ENCODE measurements around the gene MUS81. TPM values are rescaled to one million over a fixed set of nuclear protein-coding genes. Genes with fewer than 3 reads are reported as not detected.

MUS81 gene
- total RNA-seq, 4 donors from 2014 or later, result 68.3 to 101 (median 78.9) TPM

DNA sequence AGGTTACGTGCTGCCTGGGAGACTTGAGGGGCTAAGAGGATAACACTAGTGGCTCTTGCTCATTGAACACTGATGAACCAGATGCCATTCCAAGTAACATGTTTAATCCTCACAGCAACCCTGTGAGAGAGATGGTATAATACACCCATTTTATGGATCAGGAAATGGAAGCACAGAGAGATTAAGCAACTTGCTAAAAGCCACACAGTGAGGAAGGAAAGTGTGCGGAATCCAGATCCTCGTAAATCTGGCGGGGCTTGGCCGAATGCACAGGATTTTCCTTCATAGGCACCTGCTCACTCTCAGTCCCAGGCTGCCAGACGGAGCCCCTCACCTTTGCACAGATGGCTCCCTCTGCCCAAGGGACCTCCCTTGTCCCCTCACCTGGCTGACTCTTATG, 47.6 kb downstream of the MUS81 start:
- H3K27me3 ChIP-seq, result no peaks in the 10 kb centered on the region
- H3K36me3 ChIP-seq, result no peaks in the 10 kb centered on the region
- H3K4me3 ChIP-seq, result no peak overlapping the region
- no peaks in the 10 kb centered on the region for H3K9me3 ChIP-seq
- no peak for TF ChIP-seq POLR2A (IDR thresholded peaks at IDR 0.05)
- TF ChIP-seq, protein P1, sequence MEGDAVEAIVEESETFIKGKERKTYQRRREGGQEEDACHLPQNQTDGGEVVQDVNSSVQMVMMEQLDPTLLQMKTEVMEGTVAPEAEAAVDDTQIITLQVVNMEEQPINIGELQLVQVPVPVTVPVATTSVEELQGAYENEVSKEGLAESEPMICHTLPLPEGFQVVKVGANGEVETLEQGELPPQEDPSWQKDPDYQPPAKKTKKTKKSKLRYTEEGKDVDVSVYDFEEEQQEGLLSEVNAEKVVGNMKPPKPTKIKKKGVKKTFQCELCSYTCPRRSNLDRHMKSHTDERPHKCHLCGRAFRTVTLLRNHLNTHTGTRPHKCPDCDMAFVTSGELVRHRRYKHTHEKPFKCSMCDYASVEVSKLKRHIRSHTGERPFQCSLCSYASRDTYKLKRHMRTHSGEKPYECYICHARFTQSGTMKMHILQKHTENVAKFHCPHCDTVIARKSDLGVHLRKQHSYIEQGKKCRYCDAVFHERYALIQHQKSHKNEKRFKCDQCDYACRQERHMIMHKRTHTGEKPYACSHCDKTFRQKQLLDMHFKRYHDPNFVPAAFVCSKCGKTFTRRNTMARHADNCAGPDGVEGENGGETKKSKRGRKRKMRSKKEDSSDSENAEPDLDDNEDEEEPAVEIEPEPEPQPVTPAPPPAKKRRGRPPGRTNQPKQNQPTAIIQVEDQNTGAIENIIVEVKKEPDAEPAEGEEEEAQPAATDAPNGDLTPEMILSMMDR (IDR thresholded peaks at IDR 0.05), result no peak
- no peak overlapping the region for H3K27ac ChIP-seq
- no peak for DNase-seq
- H3K4me1 ChIP-seq, result peaks cover 0 to 5% (median 0%) of the 10 kb centered on the region in 4 donors

DNA sequence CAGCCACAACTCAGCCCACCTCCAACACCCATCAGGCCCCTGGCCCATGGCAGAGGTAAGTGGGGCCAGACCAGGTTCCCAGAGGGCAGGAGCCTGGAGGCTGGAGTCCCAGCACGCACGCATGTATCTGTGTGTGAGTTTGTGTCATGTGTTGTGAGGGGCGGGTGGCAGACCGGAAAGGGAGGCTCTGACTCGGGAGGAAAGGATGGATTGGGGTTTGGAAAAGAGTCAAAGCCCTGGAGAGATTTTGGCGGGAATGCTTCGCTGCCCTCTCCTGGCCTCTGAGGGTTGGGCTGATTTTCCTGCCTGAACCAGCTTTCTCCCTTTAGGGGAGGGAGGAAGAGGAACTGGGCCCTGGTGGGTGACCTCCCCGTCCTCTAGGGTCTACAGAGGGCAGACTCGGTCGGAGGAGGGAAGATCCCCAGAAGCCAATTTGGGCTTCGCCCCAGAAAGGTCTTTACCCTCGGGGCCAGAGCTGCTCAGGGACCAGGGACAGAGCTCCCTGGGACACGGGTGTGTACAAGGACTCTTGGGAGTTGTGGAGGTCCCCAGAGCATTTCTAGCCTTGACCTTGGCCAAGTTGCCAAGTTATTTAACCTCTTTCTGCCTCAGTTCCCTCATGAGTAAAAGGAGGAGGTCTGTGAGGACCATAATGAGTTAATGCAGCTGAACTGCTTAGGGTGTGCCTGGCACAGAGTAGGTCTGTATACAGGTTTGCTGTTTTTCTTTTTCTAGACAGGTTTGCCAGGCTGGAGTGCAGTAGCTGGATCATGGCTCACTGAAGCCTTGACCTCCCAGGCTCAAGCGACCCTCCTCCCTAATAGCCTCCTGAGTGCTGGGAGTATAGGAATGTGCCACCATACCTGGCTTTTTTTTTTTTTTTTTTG, 51.7 kb downstream of the MUS81 start:
- TF ChIP-seq POLR2A (IDR thresholded peaks at IDR 0.05), result no peak
- TF ChIP-seq, protein P1 (IDR thresholded peaks at IDR 0.05), result peak in 2 of 6 experiments; percentile 24
- no peaks in the 10 kb centered on the region for H3K36me3 ChIP-seq
- H3K9me3 ChIP-seq, result no peaks in the 10 kb centered on the region
- no peaks in the 10 kb centered on the region for H3K27me3 ChIP-seq
- no peak for DNase-seq
- H3K27ac ChIP-seq, result peak overlapping the region in 1 of 4 donors; percentile 49
- H3K4me3 ChIP-seq, result no peak overlapping the region
- peaks cover 0 to 27% (median under 1%) of the 10 kb centered on the region in 4 donors for H3K4me1 ChIP-seq

DNA sequence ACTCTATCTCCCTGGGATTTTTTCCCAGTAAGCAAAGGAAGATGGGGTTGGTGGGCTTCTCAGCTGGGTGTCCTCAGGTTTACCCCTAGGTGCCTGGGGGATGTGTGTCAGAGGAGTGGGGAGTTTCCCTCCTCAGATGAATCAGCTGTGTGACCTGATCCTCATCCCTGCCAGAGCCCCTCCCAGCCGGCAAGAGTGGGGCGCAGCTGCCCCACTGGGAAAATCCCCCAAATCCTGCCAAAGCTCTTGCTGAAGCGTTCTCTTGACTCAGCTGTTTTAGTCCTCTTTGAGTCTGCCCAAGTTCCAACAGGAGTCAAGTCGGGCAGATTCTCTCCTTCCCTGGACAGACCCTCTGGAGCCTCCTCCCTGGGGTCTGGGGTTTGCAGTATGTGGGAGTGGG, 52.6 kb downstream of the MUS81 start:
- no peak for DNase-seq
- Histone ChIP-seq H3K4me3 (no peak overlapping the region), H3K9me3 (no peaks in the 10 kb centered on the region), H3K27me3 (no peaks in the 10 kb centered on the region), H3K36me3 (no peaks in the 10 kb centered on the region), H3K27ac (no peak overlapping the region), H3K4me1 (peaks cover 2 to 36% (median 9%) of the 10 kb centered on the region in 4 donors)
- TF ChIP-seq, protein P1 (IDR thresholded peaks at IDR 0.05), result no peak
- TF ChIP-seq POLR2A (IDR thresholded peaks at IDR 0.05), result no peak

DNA sequence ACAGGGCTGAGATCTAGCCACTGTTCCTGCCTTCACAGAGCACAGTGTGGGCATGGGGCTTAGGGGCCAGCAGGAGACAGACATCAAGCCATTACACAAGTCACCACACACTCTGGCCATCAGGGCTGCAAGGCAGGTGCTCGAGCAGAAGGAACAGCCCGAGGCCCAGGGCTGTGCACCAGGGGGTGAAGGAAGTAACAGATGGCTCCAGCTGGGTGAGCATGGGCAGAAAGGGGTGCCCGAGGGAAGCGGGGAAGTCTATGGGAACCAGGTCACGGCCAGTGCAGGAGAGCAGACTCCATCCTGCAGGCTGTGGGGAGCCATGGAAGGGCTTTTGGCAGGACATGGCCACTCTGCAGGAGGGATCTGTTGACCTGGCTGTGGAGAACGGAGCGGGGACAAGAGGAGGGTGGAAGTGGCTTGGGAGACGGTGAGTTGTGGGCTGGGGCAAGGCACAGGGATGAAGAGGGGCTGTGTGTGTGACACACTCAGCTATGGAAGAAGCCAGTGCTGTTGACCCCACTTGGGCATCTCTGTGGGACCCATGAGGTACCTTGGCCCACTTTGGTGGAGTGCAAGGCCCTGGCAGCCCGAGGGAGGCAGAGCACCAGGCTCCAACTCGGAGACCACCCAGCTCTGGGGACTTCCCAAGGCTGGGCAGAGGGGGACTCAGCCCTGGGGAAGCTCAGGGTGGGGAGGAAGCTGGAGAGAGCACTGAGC, 55.0 kb downstream of the MUS81 start:
- DNase-seq, result no peak
- TF ChIP-seq POLR2A (IDR thresholded peaks at IDR 0.05), result no peak
- TF ChIP-seq, protein P1 (IDR thresholded peaks at IDR 0.05), result no peak
- H3K27ac ChIP-seq, result peak overlapping the region; percentile 60 to 81 (median 70)
- no peaks in the 10 kb centered on the region for H3K36me3 ChIP-seq
- no peak overlapping the region for H3K4me3 ChIP-seq
- no peaks in the 10 kb centered on the region for H3K27me3 ChIP-seq
- no peaks in the 10 kb centered on the region for H3K9me3 ChIP-seq
- H3K4me1 ChIP-seq, result peaks cover 2 to 43% (median 16%) of the 10 kb centered on the region in 4 donors

DNA sequence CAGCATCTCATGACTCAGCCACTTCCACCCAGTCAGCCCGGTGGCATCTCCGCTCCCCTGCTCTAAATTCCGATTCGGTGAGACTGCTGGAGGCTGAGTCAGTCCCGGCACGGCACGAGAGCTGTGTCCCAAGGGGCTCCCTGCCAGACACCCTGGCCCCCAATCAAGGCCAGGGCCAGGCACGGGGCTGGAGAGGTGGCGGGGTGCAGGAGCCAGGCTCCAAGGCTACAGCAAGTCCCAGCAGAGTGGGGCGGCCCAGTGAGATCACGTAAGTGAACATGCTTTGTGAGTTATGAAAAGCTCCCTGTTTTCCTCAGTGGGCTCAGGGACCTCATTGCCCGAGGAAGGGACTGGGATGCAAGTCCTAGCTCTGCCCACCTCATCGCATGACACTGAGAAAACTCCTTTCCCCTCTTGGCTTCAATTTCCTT, 55.6 kb downstream of the MUS81 start:
- H3K4me1 ChIP-seq, result peaks cover 2 to 49% (median 21%) of the 10 kb centered on the region in 4 donors
- no peaks in the 10 kb centered on the region for H3K9me3 ChIP-seq
- H3K4me3 ChIP-seq, result no peak overlapping the region
- H3K36me3 ChIP-seq, result no peaks in the 10 kb centered on the region
- no peaks in the 10 kb centered on the region for H3K27me3 ChIP-seq
- TF ChIP-seq, protein P1 (IDR thresholded peaks at IDR 0.05), result no peak
- TF ChIP-seq POLR2A (IDR thresholded peaks at IDR 0.05), result no peak
- peak; percentile 31 to 75 (median 56) for DNase-seq
- peak overlapping the region; percentile 60 to 81 (median 70) for H3K27ac ChIP-seq

Other genes starting within 250 kb of the MUS81 start
- gene MAP3K11, start 246.2 kb upstream of the MUS81 start, total RNA-seq, result 100 to 1,000 TPM; 106 to 209 (median 150) TPM
- gene PCNX3, start 244.7 kb upstream of the MUS81 start, total RNA-seq, result 100 to 1,000 TPM in 1 of 4 donors, 10 to 100 TPM in 3; 60.2 to 106 (median 81.3) TPM
- gene SIPA1, start 222.3 kb upstream of the MUS81 start, total RNA-seq, result 10 to 100 TPM; 18.0 to 48.7 (median 24.7) TPM
- gene RELA, start 197.5 kb upstream of the MUS81 start, total RNA-seq, result 10 to 100 TPM; 46.6 to 86.9 (median 59.7) TPM
- 100 to 1,000 TPM in 1 of 4 donors, 10 to 100 TPM in 3; 55.9 to 137 (median 80.3) TPM for gene KAT5, start 148.2 kb upstream of the MUS81 start, total RNA-seq
- gene RNASEH2C, start 139.6 kb upstream of the MUS81 start, total RNA-seq, result 10 to 100 TPM; 27.2 to 98.2 (median 35.4) TPM
- 10 to 100 TPM; 14.9 to 35.8 (median 35.0) TPM for gene AP5B1, start 79.5 kb upstream of the MUS81 start, total RNA-seq
- 10 to 100 TPM; 14.9 to 33.2 (median 29.8) TPM for gene OVOL1, start 73.4 kb upstream of the MUS81 start, total RNA-seq
- 1 to 10 TPM in 3 of 4 donors, not detected in 1; 1.7 to 6.7 (median 6.4) TPM for gene SNX32, start 26.5 kb upstream of the MUS81 start, total RNA-seq
- 1,000 to 10,000 TPM in 3 of 4 donors, 100 to 1,000 TPM in 1; 961 to 2,313 (median 1,456) TPM for gene CFL1, start 2.3 kb upstream of the MUS81 start, total RNA-seq
- gene EFEMP2, start 12.4 kb downstream of the MUS81 start, total RNA-seq, result 10 to 100 TPM in 3 of 4 donors, 1 to 10 TPM in 1; 4.4 to 75.1 (median 12.1) TPM
- 1 to 10 TPM in 2 of 4 donors, not detected in 2; 1.3 to 1.9 TPM for gene CTSW, start 19.4 kb downstream of the MUS81 start, total RNA-seq
- 100 to 1,000 TPM; 100 to 173 (median 122) TPM for gene FIBP, start 28.0 kb downstream of the MUS81 start, total RNA-seq
- gene CCDC85B, start 30.2 kb downstream of the MUS81 start, total RNA-seq, result 10 to 100 TPM in 1 of 4 donors, 1 to 10 TPM in 3; 3.5 to 12.4 (median 7.4) TPM
- 1 to 10 TPM in 3 of 4 donors, not detected in 1; 1.5 to 7.4 (median 1.7) TPM for gene FOSL1, start 40.0 kb downstream of the MUS81 start, total RNA-seq
- gene C11orf68, start 58.6 kb downstream of the MUS81 start, total RNA-seq, result 10 to 100 TPM in 2 of 4 donors, 1 to 10 TPM in 2; 8.3 to 20.6 (median 12.1) TPM
- gene DRAP1, start 59.0 kb downstream of the MUS81 start, total RNA-seq, result 100 to 1,000 TPM in 1 of 4 donors, 10 to 100 TPM in 3; 32.6 to 112 (median 57.5) TPM
- not detected for gene TSGA10IP, start 85.0 kb downstream of the MUS81 start, total RNA-seq
- gene SART1, start 101.3 kb downstream of the MUS81 start, total RNA-seq, result 10 to 100 TPM; 14.4 to 61.9 (median 26.4) TPM
- 10 to 100 TPM; 15.1 to 66.0 (median 23.7) TPM for gene EIF1AD, start 141.7 kb downstream of the MUS81 start, total RNA-seq
- gene BANF1, start 142.1 kb downstream of the MUS81 start, total RNA-seq, result 10 to 100 TPM; 25.4 to 42.4 (median 27.7) TPM
- gene CST6, start 151.6 kb downstream of the MUS81 start, total RNA-seq, result not detected
- not detected for gene CATSPER1, start 166.0 kb downstream of the MUS81 start, total RNA-seq
- not detected for gene GAL3ST3, start 188.7 kb downstream of the MUS81 start, total RNA-seq
- gene SF3B2, start 191.9 kb downstream of the MUS81 start, total RNA-seq, result 100 to 1,000 TPM; 127 to 340 (median 171) TPM
- 10 to 100 TPM; 10.3 to 52.0 (median 22.3) TPM for gene PACS1, start 209.8 kb downstream of the MUS81 start, total RNA-seq